Adrenal gland (tissue), 12 donors: Measurements from ENCODE around the gene WWOX. TPM values are rescaled to one million over a fixed set of nuclear protein-coding genes. Genes with fewer than 3 reads are reported as not detected.

ENCODE experiments used
- DNase-seq, 7 donors: peaks; one replicate each; pipeline ENCODE4 v3.0.0-alpha.2; 2019 to 2020
- H3K27ac ChIP-seq, 5 donors: fragments of 200-600 bp; sonication (generic) in 4 of 5; 1 replicate in 3 of 5; 2 replicates in 2 of 5; pipeline versions ENCODE4 v1.5.1 to v1.8.0; 2016 to 2020; ENCODE audit warnings: mild to moderate bottlenecking in 1 of 5
- H3K27me3 ChIP-seq: fragments of 200-600 bp; 2 replicates; pipeline ENCODE4 v1.8.0; 2021
- H3K36me3 ChIP-seq, 2 donors: fragments of 200-600 bp; replicated peaks in 1 of 2; 1 replicate in 1 of 2; 2 replicates in 1 of 2; pipeline versions ENCODE4 v1.5.1 to v1.8.0; 2018 to 2022
- H3K4me1 ChIP-seq, 2 donors: fragments of 200-600 bp; replicated peaks in 1 of 2; 1 replicate in 1 of 2; 2 replicates in 1 of 2; pipeline versions ENCODE4 v1.5.1 to v1.8.0; 2018 to 2021
- H3K4me3 ChIP-seq, 4 donors: fragments of 200-600 bp; sonication (generic) in 3 of 4; one replicate each; pipeline ENCODE4 v1.5.1; 2016 to 2018
- H3K9me3 ChIP-seq, 3 donors: fragments of 200-600 bp; sonication (generic) in 1 of 3; replicated peaks in 1 of 3; 1 replicate in 2 of 3; 2 replicates in 1 of 3; pipeline versions ENCODE4 v1.5.1 to v1.8.0; 2016 to 2021
- CTCF ChIP-seq, 6 experiments: fragments of 450-650 bp in 4 of 6; fragments of 200-600 bp in 2 of 6; sonication (generic) in 1 of 6; IDR thresholded peaks; 1 replicate in 5 of 6; 2 replicates in 1 of 6; pipeline versions ENCODE4 v1.5.1 to v1.8.0; 2016 to 2021; ENCODE audit warnings: antibody characterized with exemption in 6 of 6, mild to moderate bottlenecking in 2 of 6, moderate library complexity in 1 of 6
- POLR2A ChIP-seq, 2 donors: fragments of 450-650 bp; IDR thresholded peaks; one replicate each; pipeline ENCODE4 v1.6.1; 2017; ENCODE audit warnings: antibody characterized with exemption in 2 of 2, mild to moderate bottlenecking in 2 of 2, moderate library complexity in 1 of 2
- WGBS, 4 donors: extraction: QIAGEN DNeasy Blood & Tissue Kit in 2 of 4; methylation state at CpG; one replicate each; pipeline versions ENCODE4 v1.1.5 to v1.1.7; 2013 to 2017; 5-methylcytosine and 5-hydroxymethylcytosine counted together
- intact Hi-C, 2 donors: fragments of 100-400 bp; cut with DNase I; formaldehyde crosslinking; loops; one replicate each; pipeline versions ENCODE4 v1.14.1 to v1.15.0; 2022 to 2023
- polyA plus RNA-seq, 3 donors: library from polyadenylated mRNA; stranded (reverse); fragments of 200-250 nt in 2 of 3; fragments of 350-450 nt in 1 of 3; fragmentation: Illumina TruSeq in 1 of 3; extraction: RNeasy Lipid Tissue Mini Kit (QIAGEN cat#74804) in 1 of 3; gene quantifications; one replicate each; pipeline ENCODE4 v1.2.3, GENCODE V29; 2013 to 2014
- total RNA-seq, 9 donors: library from RNA; depleted of rRNA in 4 of 9; stranded (reverse); fragments of >200 nt in 4 of 9; fragments of 120-200 nt in 1 of 9; fragmentation: NEBNext Ultra II Directional in 1 of 9; extraction: Animal tissue kit (Norgen Biotek cat#: 25700) in 1 of 9; gene quantifications; one replicate each; pipeline versions ENCODE4 v1.1.0 to v1.2.4, GENCODE V29; 2013 to 2023
- donor health status: healthy with polysubstance abuse.
- donor health status: Bipolar disorder and iron deficiency.
- donor health status: DM: yes; HTN: yes; CAD: no.
- donor health status: DM: no; HTN: no; CAD: no.
- donor health status: DM: no; HTN: no; CAD: no.
- donor health status: DM: yes; HTN: yes; CAD: no.

WWOX gene
- total and polyA plus RNA-seq, 12 donors: 11.8 to 74.6 (median 20.5) TPM

- Histone ChIP-seq H3K27me3 (no peaks in the 10 kb centered on the region), H3K27ac (no peak overlapping the region), H3K9me3 (no peaks in the 10 kb centered on the region), H3K4me1 (no peaks in the 10 kb centered on the region), H3K36me3 (no peaks in the 10 kb centered on the region), H3K4me3 (no peak overlapping the region)
- 91 to 94% (median 92%) methylated on average over 7 of the region's 7 CpGs for WGBS, 4 donors
- intact Hi-C loops: no loop called here
- TF ChIP-seq POLR2A (IDR thresholded peaks at IDR 0.05): no peak
- TF ChIP-seq CTCF (IDR thresholded peaks at IDR 0.05): no peak
- DNase-seq: no peak
These were observed 306.4 kb downstream of the WWOX start for GRCh38 chr16:78405833-78406232.

GRCh38 chr16:78407191-78407590 is 307.7 kb downstream of the WWOX start:
- H3K4me1 ChIP-seq: no peaks in the 10 kb centered on the region
- no peaks in the 10 kb centered on the region for H3K36me3 ChIP-seq
- no peak for DNase-seq
- no peak overlapping the region for H3K4me3 ChIP-seq
- intact Hi-C loops: no loop called here
- no peak for TF ChIP-seq POLR2A (IDR thresholded peaks at IDR 0.05)
- no peak for TF ChIP-seq CTCF (IDR thresholded peaks at IDR 0.05)
- no peaks in the 10 kb centered on the region for H3K9me3 ChIP-seq
- H3K27ac ChIP-seq: no peak overlapping the region
- no peaks in the 10 kb centered on the region for H3K27me3 ChIP-seq

GRCh38 chr16:78413651-78414050 is 314.2 kb downstream of the WWOX start:
- no peak overlapping the region for H3K4me3 ChIP-seq
- no peaks in the 10 kb centered on the region for H3K4me1 ChIP-seq
- intact Hi-C loops: no loop called here
- 92 to 97% (median 93%) methylated on average over 2 to 3 of the region's 3 CpGs for WGBS, 4 donors
- H3K27me3 ChIP-seq: no peaks in the 10 kb centered on the region
- no peak overlapping the region for H3K27ac ChIP-seq
- DNase-seq: no peak
- H3K36me3 ChIP-seq: no peaks in the 10 kb centered on the region
- no peaks in the 10 kb centered on the region for H3K9me3 ChIP-seq
- TF ChIP-seq CTCF (IDR thresholded peaks at IDR 0.05) (no peak), POLR2A (IDR thresholded peaks at IDR 0.05) (no peak)

- Histone ChIP-seq H3K27ac (no peak overlapping the region), H3K36me3 (no peaks in the 10 kb centered on the region), H3K27me3 (no peaks in the 10 kb centered on the region), H3K4me1 (no peaks in the 10 kb centered on the region), H3K4me3 (no peak overlapping the region), H3K9me3 (no peaks in the 10 kb centered on the region)
- TF ChIP-seq POLR2A (IDR thresholded peaks at IDR 0.05) (no peak), CTCF (IDR thresholded peaks at IDR 0.05) (no peak)
- DNase-seq: no peak
- intact Hi-C loops: no loop called here
- 94 to 98% (median 96%) methylated on average over 5 of the region's 5 CpGs for WGBS, 4 donors
These were observed 315.6 kb downstream of the WWOX start for GRCh38 chr16:78415013-78415412.
